CMK (cell line): ENCODE results near the gene CSMD2.

Source experiments
- DNase-seq: peaks from one replicate; pipeline ENCODE4 v3.0.0-alpha.2; 2010; ENCODE audit warnings: low read depth

The CSMD2 gene

DNA sequence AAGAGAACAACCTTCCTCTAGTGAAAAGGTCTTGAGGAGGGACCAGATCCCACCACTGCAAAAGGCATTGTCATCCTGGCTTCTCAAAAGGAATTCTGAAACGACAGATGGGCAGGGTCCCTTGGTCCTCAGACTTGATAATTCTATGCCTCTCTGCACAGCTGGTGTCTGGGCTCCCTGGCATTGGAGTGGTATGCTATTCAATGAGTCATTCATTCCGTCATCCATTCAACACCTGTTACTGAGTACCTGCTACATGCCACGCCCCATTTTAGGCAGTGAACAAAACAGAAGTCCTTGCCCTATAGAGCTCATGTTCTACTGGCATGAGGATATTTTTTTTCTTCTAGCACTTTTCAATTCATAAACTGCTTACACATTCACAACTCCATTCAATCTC is 347.0 kb downstream of the CSMD2 start:
- DNase-seq, result no peak

DNA sequence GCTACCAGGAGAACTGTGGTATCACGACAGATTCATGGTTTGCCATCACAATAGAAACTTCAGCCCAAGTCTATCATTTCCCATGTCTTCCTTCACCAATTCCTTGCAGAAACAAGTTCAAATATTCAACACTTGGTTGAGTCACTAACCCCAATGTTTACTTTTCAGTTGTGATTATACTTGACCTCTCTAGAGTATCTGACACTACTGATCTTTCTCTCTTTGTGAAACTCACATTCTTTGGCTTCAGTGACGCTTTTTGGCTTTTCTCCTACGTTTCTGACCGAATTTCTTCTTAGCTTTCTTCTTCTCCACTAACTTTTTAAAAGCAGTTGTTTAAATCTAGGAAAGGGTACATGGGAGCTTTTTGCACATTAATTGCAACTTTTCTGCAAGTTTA is 350.0 kb downstream of the CSMD2 start:
- no peak for DNase-seq

DNA sequence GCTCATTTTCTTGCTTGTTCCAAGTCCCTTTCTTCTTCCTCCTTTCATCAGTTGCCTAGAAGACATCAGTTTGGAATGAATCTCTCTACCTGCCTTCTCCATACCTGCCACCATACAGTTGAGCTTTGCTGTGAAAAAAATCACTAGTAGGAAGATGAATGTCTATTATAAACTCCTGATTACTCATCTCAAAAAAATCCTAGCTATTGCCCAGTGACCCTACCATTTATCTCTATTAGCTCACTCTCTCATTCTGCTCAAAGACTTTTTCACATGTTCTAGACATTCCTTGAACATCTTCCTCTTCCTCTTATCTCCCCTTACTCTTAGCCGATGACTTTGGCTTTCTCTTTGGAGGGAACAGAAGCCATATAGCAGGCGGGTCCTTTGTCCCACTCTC is 350.9 kb downstream of the CSMD2 start:
- DNase-seq, result no peak

DNA sequence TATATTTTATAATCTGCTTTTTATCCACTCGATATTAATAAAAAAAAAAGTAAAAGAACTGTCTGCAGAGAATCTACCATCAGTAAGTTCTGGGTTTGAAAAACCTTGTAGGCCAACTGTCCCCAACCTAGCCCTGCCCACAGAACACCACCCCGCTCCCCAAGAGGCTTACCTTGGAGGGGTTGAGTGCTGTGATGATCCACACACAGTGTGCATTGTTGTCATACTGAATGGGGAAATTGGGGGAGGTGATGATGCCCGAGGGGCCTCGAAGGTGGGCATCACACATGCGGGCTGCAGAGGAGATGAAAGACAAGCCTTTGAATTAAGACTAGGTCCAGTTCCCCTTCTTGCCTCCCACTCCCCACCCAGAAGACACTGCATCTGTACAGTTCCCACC is 354.5 kb downstream of the CSMD2 start:
- no peak for DNase-seq

DNA sequence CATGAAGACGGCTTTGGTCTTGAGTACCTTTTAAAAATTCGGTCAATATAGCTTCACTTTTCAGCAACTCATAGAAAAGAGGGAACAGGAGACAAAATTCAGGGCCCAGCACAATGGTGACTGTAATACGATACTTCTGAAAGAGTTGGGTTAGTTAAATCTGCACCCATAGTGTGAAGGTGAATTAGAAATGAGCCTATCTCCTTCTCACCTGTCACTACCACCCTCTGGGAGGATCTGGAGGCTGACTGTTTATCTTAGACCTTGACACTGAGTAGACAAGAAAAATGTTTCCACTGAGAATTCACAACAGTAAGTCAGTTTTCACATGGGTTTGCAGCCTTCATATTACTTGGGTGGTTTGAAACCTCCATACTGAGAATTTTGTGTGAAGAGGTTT is 359.0 kb downstream of the CSMD2 start:
- no peak for DNase-seq

DNA sequence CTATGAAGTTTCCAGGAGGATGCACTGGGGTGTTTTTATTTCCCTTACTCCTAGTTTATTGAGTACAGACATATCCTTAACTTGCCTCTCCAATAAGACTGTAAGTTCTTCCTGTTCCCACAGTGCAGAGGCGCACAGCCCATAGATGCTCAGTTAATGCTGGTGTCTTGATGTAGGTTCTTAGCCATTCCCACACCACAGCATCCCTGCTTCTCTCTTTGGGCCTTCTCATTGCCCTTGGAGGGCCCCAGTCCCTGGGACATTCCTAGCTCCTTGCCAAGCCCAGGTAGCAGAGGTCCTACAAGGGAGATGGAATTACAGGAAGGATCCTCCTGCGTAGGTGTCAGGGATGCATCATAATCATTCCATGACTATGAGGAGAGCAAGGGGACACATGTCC is 362.8 kb downstream of the CSMD2 start:
- no peak for DNase-seq

DNA sequence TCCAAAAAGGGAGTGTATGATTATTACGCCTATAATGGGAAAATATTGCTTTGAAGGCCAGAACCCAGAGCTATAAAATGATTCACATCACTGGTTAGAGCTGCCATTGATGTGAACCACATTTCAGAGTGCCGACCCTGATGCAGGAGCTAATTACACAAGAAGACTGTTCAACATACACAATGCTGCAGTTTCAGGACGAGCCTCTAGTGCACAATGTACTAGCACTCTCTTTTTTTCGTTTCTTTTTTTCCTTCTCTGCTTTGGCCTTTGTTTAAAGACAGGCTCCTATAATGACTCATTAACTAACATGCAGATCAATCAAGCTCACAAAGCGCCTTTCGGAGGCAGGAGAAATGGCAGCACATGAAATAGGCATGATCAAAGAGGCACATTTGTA is 367.2 kb downstream of the CSMD2 start:
- no peak for DNase-seq

DNA sequence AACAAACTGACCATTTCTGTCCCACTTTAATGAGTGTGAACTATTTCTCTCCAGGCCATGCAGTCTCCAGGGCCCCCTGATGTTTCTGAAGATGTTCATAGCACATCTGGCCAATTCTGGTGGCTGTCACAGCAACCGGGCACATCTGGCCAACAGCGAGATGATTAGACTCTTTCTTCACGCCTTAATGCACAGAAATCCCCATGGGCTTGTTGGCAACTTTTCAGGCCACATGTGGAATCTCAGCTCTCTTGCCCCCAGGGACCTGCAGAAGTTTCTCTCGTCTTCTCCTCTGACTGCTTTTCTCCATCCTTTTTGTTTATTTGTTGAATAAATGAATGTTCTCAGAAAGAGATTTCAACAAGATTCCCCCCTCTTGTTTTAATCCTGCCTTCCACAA is 372.4 kb downstream of the CSMD2 start:
- no peak for DNase-seq

DNA sequence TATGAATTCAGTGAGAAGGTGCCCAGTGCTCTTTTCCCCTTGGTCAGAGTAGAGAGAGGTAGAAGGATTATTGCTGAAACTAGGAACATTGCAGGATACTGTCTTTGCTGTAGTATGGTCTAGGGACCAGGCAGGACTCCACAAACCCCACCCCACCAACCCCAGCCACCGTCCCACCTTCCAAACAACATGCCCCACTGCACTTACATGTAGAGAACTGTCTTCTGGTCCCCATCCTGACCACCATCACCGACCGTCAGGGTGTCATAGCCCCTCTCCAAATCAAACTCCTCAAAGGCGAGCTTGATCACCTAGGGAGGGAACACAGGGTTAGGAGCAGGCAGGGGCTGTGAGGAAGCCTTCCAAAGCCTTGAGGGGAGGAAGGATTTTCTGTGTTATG is 372.8 kb downstream of the CSMD2 start:
- no peak for DNase-seq

DNA sequence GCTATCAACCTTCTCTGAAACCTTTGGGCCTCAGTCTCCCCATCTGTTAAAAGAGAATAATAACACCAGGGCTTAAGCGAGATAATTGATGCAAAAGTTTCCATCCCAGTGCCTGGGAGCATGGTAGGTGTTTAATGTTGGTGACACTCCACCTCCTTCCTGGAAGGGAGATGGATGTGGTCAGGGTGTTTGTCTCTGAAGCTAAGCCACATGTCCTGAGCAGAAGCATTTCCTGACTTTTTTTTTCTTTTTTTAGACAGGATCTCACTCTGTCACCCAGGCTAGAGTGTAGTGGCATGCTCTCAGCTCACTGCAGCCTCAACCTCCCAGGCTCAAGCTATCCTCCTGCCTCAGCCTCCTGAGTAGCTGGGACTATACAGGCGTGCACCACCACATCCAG is 373.8 kb downstream of the CSMD2 start:
- no peak for DNase-seq

DNA sequence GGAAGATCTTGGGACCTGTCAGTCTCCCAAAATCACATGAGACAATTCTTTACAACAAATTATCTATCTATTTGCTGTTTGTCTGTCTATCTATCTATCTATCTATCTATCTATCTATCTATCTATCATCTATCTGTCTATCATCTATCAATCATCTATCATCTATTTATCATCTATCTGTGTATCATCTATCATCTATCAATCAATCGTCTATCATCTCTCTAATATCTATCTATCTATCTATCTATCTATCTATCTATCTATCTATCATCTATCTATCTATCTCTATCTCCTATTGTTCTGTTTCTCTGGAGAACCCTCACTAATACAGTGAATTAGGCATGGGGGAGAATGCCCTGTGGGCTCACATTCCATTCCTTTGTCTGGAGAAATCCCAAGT is 374.5 kb downstream of the CSMD2 start:
- DNase-seq, result no peak

DNA sequence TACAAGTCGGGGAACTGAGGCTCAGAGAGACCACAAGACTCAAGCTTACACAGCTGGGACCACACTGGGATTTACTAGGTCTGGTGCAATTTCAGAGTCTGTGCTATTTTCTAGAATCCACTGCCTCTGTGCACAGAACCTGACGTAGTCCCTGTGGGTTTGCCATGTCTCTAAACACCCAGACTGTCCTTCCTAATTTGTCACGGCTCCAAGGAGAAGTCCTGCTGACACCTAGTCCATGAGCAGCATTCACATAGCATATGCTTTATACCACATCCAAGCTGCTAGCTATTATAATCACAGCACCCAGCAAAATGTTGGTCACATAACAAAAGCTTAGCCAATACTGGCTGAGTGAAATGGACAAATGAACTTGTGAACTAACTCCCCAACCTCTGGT is 380.2 kb downstream of the CSMD2 start:
- no peak for DNase-seq

DNA sequence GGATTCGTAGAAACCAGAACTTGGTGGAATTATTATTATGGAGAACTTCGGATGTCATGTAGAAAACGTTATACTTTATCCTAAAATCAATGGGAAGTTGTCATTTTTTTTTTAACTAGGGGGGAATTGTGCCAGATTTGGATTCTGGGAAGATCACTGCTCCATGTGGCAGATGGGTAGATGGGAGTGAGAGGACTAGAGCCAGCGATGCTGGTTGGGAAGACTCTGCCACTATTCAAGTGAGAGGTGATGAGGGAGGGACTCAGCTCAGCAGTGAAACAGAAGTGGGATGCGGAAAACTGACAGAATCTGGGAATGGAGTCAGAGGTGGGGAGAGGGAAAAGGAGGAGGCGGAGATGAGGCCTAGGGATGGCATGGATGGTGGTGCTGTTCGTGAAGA is 382.3 kb downstream of the CSMD2 start:
- no peak for DNase-seq

DNA sequence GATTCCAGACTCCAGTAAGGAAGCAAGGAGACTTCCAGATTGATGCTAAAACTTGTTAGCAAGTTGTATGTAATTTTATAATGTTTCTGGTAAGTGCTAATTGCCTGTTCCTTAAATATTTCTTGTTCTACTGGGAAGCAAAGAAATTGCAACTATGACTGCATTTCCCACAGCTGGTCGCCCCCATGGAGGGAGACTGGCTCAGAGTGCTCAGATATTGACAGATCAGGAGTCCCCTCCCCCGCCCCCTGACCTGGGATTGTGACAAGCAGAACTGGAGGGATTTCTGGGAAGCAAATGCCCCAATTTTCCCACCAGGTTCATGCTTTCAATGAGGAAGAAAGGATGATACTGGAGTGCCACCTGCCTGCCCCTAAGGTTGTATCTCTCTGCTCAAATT is 383.4 kb downstream of the CSMD2 start:
- no peak for DNase-seq

DNA sequence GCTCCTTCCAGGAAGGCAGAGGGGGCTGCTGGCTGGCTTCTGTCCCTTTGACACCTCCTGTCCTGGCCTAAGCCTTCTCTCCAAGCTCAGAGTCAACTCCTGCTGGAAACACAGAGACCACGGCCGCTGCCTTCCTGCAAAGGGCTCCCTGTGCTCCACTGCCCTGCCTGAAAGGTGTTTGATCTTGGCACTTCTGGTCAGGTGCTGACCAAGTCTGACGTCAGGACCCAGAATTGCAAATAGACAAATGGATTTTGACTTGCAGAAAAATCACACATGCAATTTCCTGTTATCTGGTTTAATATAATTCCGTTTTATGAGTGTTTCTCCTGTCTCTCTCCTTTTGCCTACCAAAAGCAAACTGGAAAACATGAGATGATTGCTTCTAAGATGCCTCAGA is 387.7 kb downstream of the CSMD2 start:
- DNase-seq, result no peak

DNA sequence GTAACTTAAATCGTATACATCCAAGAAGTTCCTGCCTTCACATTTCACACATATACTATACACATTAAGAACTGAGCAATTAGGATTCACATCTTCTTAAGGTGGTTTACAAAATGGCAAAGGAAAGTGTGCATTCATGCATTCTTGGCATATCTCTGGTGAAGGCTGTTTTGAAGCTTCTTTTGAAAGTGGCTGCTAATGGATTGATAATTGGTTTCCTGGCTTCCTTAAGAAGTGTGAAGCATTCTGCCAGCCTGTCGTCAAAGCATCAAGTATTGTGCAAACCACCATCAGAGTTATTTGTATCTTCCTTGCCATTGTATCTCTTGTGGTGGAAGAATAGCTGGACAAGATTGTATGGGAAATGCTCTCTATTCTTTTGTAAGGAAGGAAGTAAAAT is 396.2 kb downstream of the CSMD2 start:
- DNase-seq, result no peak

DNA sequence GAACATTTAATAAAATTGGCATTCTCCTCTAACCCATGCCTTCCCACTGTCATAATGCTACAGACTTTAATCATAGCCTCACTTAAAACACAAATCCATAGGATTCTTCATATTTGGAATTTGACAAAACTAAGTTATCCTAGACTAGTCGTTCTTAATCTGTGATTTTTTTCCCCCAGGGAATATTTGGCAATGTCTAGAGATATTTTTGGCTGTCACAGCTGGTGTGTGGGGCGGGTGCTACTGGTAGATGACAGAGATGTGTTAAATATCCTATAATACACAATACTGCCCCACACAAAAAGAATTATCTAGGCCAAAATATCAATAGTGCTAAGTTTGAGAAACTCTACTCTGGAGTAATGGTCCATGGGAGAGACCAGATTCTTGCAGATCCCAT is 396.9 kb downstream of the CSMD2 start:
- no peak for DNase-seq

DNA sequence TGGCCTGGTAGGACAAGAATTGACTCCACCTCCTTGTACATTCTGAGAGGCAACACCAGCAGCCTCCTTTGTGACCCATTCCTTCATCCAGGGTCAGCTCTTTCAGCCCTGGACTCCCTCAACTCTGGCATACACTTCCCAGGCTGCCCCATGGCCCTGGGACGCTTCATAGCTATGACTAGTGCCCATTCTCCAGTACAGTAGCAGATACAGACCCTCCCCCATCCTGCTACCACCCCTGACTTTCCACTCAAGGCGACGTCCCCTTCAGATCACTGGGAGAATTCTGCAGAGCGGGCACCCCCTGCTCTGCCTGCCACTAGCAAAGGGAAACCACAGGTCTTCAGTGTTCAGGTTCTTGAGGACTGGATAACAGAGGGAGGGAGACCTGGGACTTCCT is 400.9 kb downstream of the CSMD2 start:
- DNase-seq, result no peak

DNA sequence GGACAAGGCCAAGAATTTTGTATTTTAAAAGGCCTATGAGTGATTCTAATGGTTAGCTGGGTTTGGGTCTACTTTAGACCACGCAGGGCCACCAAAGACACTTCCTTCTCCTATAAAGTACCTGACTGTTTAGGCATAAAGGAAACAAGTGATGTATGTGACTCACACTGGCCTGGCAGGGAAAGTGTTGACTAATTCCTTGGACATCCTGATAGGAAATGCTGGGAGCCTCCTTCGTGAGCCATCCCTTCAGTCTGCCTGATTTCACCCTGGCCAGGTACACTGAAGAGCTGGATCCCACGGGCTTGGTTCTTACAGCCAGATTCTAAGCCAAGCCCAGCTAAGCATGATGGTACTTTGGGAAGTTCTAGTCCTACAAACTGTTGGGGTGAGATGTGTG is 401.6 kb downstream of the CSMD2 start:
- no peak for DNase-seq

DNA sequence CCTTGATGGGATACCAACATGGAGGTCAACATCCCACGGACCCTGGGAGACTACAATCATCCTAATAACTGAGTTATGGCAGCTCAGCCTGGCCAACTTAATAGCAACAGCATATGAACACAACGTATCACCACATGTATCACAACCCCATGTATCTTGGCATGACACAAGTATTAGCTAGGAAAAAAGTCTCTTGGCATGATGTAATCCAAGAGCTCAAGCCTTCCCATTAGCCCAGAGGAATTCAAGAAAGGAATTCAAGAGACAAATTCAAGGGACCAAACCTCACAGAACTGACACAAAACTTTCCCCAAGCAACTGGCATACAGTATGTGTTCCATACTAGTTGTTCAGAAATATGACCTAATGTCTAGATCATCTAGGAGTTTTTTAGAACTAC is 402.1 kb downstream of the CSMD2 start:
- no peak for DNase-seq

DNA sequence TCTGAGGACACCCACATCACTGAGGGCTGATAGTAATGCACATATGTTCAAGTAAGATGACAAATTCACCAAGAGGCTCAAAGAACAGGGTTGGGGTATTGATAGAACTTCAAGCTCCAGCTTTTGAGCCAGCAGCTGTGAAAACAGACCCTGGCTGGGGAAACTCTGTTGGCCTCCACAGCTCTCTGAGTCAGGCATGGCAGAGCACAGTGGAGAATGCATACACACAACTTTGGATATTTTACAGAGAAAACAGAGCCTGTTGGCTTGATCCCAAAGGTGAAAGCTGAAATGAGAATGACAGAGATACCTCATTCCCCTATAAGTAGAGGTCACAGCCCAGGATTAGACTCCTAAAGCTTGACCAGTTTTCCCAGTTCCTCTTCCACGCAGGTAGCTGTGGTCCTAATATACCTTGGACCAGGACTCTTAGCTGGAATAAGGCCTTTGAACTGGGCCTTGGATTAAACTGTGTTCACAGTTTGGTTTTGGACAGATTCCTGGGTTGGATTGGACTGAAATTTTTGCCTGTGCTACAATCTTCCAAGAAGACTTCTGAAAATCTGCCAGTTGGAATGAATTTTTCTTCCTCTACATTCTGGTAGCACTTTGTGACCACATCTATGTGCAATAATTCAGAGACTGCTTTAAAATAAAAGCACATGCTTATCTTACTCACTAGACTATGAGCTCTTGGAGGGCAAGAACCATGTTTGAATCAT is 402.8 kb downstream of the CSMD2 start:
- DNase-seq, result no peak

DNA sequence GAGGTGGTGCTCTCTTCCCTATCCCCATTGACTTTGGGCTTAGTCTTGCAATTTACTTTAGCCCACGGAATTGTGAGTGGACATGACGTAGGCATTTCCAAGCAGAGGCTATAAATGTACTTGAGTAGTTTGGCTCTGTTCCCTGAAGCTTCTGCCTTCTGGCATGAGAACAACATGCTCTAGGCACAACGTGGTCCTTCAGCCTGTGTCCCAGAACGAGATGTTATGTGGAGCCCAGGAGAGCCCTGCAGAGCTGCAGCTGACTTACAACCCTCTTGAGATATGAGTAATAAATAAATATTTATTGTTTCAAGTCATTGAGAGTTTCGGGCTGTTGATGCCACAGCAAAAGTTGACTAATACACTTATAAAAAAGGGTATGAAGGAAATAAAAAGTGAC is 406.3 kb downstream of the CSMD2 start:
- DNase-seq, result no peak

DNA sequence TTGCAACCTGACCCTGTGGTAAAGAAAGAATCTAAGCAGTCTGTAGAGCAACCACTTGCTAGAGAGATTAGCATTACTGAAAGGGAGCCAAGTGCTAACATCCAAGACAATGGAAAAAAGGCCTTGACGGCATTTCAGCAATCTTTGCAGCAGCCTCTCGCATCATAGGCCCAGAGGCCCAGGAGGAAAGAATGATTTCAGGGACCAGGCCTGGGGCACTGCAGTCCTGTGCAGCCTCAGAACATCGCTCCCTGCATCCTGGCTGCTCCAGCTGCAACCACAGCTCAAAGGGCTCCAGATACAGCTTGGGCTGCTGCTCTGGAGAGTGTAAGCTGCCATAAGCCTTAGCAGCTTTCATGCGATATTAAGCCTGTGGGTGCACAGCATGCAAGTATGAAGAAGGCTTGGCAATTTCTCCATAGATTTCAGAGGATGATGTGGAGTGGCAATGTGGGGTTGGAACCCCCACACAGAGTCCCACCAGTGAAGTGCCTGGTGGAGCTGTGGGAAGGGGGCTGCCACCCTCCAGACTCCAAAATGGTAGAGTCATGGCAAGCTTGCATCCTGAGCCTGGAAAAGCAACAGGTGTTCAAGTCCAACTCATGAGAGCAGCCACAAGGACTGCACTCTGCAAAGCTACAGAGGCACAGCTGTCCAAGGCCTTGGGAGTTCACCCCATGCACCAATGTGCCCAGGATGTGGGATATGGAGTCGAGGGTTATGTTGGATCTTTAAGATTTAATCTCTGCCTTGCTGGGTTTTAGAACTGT is 411.8 kb downstream of the CSMD2 start:
- DNase-seq, result no peak

DNA sequence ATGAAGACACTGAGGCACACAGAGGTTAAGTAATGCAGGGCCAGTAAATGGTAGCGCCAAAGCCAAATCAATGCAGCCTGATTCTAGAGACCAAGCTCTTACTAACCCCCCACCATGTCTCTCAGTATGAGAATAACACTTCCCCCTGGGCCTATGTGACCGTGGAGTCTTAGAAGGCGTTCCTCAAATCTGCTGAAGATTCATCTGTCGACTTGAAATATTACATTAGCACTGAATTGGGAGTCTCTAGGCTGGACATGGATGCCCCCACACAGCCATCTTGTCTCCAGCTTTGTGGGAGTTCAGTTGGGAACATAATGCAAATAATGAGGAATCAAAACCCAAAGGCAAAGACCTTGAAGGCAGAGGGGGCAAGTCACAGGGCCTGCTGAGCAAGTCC is 419.1 kb downstream of the CSMD2 start:
- DNase-seq, result no peak
